ENCODE results near the gene LEPROT. TPM values are rescaled to one million over a fixed set of nuclear protein-coding genes. Genes with fewer than 3 reads are reported as not detected.
"Not testable (repeated sequence)": the region's sequence is repeated elsewhere in the genome, so short reads cannot be mapped to it uniquely, and the experiment has no call there.

Gene LEPROT
- total RNA-seq, 2 experiments from 2014 or later: 11.3 to 12.6 TPM

DNA sequence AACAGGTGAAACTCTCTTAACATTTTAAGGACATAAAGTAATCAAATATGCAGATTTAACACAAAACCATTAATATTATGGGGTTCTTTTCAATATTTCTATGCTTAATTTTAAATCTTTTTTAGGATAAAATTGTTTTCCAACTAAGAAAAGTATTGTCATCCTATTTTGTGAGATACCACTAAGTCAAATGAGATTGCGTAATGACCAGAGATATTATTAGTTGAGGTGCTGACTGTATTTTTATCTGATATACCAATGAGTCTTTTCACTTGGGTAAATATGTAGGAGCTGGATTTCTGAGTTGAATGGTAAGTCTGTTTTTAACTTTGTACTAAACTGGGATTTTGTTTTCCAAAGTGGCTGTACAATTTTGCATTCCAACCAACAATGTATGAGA lies 25.4 kb downstream of the LEPROT start:
- Mint-ChIP-seq H3K9me3 (no peaks in the 10 kb centered on the region), H3K27me3 (no peaks in the 10 kb centered on the region), H3K27ac (no peak overlapping the region), H3K4me3 (no peak overlapping the region), H3K36me3 (ENCODE audit: low read depth) (no peaks in the 10 kb centered on the region), H3K4me1 (ENCODE audit: low read depth) (no peaks in the 10 kb centered on the region)
- DNase-seq (no peak), ATAC-seq (no peak)
- intact Hi-C loops (cut with micrococcal nuclease): no loop called here
- TF ChIP-seq, protein P1, sequence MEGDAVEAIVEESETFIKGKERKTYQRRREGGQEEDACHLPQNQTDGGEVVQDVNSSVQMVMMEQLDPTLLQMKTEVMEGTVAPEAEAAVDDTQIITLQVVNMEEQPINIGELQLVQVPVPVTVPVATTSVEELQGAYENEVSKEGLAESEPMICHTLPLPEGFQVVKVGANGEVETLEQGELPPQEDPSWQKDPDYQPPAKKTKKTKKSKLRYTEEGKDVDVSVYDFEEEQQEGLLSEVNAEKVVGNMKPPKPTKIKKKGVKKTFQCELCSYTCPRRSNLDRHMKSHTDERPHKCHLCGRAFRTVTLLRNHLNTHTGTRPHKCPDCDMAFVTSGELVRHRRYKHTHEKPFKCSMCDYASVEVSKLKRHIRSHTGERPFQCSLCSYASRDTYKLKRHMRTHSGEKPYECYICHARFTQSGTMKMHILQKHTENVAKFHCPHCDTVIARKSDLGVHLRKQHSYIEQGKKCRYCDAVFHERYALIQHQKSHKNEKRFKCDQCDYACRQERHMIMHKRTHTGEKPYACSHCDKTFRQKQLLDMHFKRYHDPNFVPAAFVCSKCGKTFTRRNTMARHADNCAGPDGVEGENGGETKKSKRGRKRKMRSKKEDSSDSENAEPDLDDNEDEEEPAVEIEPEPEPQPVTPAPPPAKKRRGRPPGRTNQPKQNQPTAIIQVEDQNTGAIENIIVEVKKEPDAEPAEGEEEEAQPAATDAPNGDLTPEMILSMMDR (IDR thresholded peaks at IDR 0.05): no peak
- ChIA-PET POLR2A (no interaction called here), CTCF (interaction anchor here (1.0 kb wide), 1 partner anchor 26 kb away, joined by 3 read pairs; no protein-coding TSS in a partner anchor)

DNA sequence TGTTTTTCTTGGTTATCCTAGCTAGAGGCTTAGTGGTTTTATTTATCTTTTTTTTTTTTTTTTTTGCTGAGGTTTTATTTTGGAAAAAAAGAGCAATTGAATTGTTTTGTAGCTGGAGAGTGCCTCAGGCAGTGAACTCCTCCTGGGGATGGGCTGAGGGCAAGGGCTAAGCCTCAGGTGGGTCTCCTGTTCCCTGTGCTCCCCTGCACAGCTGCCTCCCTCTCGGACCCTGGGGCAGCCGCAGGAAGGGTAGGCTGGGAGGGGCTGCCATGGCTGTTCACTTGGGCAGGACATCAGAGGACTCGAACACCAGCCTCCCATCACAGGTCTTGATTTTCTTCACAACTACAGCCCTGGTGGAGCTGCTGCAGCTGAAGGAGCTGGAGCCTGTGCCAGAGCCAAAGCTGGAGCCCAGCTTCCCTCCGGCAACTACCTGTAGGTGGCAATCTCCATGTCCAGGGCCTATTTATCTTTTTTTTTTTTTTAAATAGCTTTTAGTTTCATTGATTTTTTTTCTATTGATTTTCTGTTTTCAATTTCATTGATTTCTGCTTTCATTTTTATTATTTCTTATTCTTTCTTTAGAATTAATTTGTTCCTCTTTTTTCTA lies 28.9 kb downstream of the LEPROT start:
- ChIA-PET POLR2A (interaction anchor here (0.6 kb wide), 2 partner anchors 315 to 1092 kb away, joined by 3 to 7 read pairs; no protein-coding TSS in a partner anchor), CTCF (interaction anchor here (1.2 kb wide), 1 partner anchor 10 kb away, joined by 5 read pairs; no protein-coding TSS in a partner anchor)
- TF ChIP-seq, protein P1 (IDR thresholded peaks at IDR 0.05): no peak

DNA sequence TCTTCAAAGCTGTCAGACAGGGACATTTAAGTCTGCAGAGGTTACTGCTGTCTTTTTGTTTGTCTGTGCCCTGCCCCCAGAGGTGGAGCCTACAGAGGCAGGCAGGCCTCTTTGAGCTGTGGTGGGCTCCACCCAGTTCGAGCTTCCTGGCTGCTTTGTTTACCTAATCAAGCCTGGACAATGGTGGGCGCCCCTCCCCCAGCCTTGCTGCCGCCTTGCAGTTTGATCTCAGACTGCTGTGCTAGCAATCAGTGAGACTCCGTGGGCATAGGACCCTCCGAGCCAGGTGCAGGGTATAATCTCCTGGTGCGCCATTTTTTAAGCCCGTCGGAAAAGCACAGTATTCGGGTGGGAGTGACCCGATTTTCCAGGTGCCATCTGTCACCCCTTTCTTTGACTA lies 35.2 kb downstream of the LEPROT start:
- H3K9me3 Mint-ChIP-seq; ATAC-seq; DNase-seq; H3K36me3 Mint-ChIP-seq (ENCODE audit: low read depth); H3K27me3 Mint-ChIP-seq; intact Hi-C loops (cut with micrococcal nuclease); H3K4me3 Mint-ChIP-seq; POLR2A ChIA-PET; CTCF ChIA-PET; H3K27ac Mint-ChIP-seq: not testable (repeated sequence)
- peaks cover 23% of the 10 kb centered on the region for H3K4me1 Mint-ChIP-seq (ENCODE audit: low read depth)

More for the DNA sequence above, 28.9 kb downstream of the LEPROT start:
- no peak overlapping the region for H3K27ac Mint-ChIP-seq
- H3K27me3 Mint-ChIP-seq: no peaks in the 10 kb centered on the region
- no peaks in the 10 kb centered on the region for H3K4me1 Mint-ChIP-seq (ENCODE audit: low read depth)
- H3K36me3 Mint-ChIP-seq (ENCODE audit: low read depth): peaks cover 1% of the 10 kb centered on the region
- intact Hi-C loops (cut with micrococcal nuclease): no loop called here
- H3K4me3 Mint-ChIP-seq: no peak overlapping the region
- DNase-seq: no peak
- H3K9me3 Mint-ChIP-seq: peaks cover 1% of the 10 kb centered on the region
- no peak for ATAC-seq

DNA sequence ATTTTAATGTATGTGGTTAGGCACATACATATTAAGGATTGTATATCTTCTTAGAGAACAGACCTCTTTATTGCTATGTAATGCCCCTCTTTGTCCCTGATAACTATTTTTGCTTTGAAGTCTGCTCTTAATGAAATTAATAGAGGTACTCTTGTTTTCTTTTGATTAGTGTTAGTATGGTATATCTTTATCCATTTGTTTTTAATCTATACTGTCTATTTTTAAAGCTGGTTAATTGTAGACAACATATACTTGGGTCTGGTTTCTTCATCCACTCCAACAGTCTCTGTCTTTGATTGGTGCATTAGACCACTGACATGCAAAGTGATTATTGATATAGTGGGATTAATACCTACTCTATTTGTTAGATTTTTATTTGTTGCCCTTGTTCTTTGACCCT lies 36.0 kb downstream of the LEPROT start:
- Mint-ChIP-seq H3K9me3 (peaks cover 6% of the 10 kb centered on the region), H3K27me3 (no peaks in the 10 kb centered on the region), H3K4me1 (ENCODE audit: low read depth) (peaks cover 23% of the 10 kb centered on the region), H3K36me3 (ENCODE audit: low read depth) (peaks cover 4% of the 10 kb centered on the region), H3K4me3 (no peak overlapping the region), H3K27ac (no peak overlapping the region)
- TF ChIP-seq, protein P1 (IDR thresholded peaks at IDR 0.05): no peak
- ChIA-PET POLR2A (no interaction called here), CTCF (no interaction called here)
- intact Hi-C loops (cut with micrococcal nuclease): no loop called here
- DNase-seq (no peak), ATAC-seq (no peak)

DNA sequence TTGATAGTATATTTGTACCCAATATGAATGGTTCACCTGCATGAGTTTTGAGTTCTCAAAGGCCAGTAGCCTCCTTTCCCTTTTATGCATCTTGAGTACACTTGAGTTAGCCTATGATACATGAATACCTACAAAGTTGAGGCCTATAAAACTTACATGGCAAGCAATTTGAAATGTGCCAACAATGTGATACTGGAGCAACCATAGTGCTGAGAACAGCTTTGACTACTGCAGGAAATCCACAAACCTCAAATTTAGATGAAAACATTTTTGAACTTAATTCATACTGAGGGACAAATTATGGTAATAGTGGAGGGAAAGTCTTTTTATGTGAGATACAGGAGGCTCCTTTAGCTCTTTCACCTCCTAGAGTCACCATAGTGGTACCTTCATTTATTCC lies 37.4 kb downstream of the LEPROT start:
- POLR2A ChIA-PET: no interaction called here
- ATAC-seq: no peak
- peaks cover 23% of the 10 kb centered on the region for H3K4me1 Mint-ChIP-seq (ENCODE audit: low read depth)
- peaks cover 4% of the 10 kb centered on the region for H3K36me3 Mint-ChIP-seq (ENCODE audit: low read depth)
- H3K9me3 Mint-ChIP-seq: peaks cover 6% of the 10 kb centered on the region
- H3K4me3 Mint-ChIP-seq: no peak overlapping the region
- intact Hi-C loops (cut with micrococcal nuclease): no loop called here
- CTCF ChIA-PET: interaction anchor here (0.9 to 3.2 kb wide), 6 partner anchors 9 to 249 kb away, joined by 3 to 23 read pairs (median 5); no protein-coding TSS in a partner anchor
- no peak overlapping the region for H3K27ac Mint-ChIP-seq
- no peak for DNase-seq
- TF ChIP-seq, protein P1 (IDR thresholded peaks at IDR 0.05): no peak
- H3K27me3 Mint-ChIP-seq: no peaks in the 10 kb centered on the region

Measured in activated CD8-positive, alpha-beta T cell treated with anti-CD3 and anti-CD28 coated beads for 36 hours (primary cell).